ENCODE results near the gene ASCC1.

- TF ChIP-seq POLR2A (IDR thresholded peaks at IDR 0.05) (no peak), CTCF (IDR thresholded peaks at IDR 0.05 in 8 of 11, conservative IDR thresholded peaks at IDR 0.05 in 3 of 11) (no peak)
Observed at GRCh38 chr10:72105098-72105475, 111.0 kb downstream of the ASCC1 start.

Data from spleen (tissue), 7 donors.